Naive thymus-derived CD8-positive, alpha-beta T cell (primary cell): ENCODE data around the gene BCAR3. TPM values are rescaled to one million over a fixed set of nuclear protein-coding genes. Genes with fewer than 3 reads are reported as not detected.

ENCODE experiments used
- ATAC-seq, 2 donors: fragments of 150-1000 bp; cut with Tn5 transposase in 1 of 2; sonication (Bioruptor Pico), chemical (Tn5 transposase) in 1 of 2; 1 replicate in 1 of 2; 2 replicates in 1 of 2; pipeline ENCODE4 v1.10.0; 2021; ENCODE audit warnings: mild to moderate bottlenecking in 2 of 2, moderate library complexity in 2 of 2
- POLR2A ChIA-PET: fragments of 350-600 bp; sonication (Branson Sonifier 250); formaldehyde crosslinking; loops from one replicate; lab custom pipeline; 2021; ENCODE audit warnings: antibody characterized with exemption; lab: Charles Lee
- DNase-seq, 10 donors: peaks; one replicate each; pipeline versions ENCODE4 v3.0.0 to v3.0.0-alpha.2; 2020 to 2022
- H3K27ac Mint-ChIP-seq, 10 donors: one replicate each; pipeline ENCODE4 v1.8.0; 2020 to 2022; ENCODE audit warnings: mild to moderate bottlenecking in 10 of 10, mixed read lengths in 10 of 10, moderate library complexity in 4 of 10, inconsistent platforms in 1 of 10
- H3K27me3 Mint-ChIP-seq, 5 donors: one replicate each; pipeline ENCODE4 v1.8.0; 2021 to 2022; ENCODE audit warnings: mixed read lengths in 5 of 5
- H3K36me3 Mint-ChIP-seq, 3 donors: one replicate each; pipeline ENCODE4 v1.8.0; 2020 to 2022; ENCODE audit warnings: mixed read lengths in 3 of 3, mild to moderate bottlenecking in 2 of 3, inconsistent platforms in 1 of 3
- H3K4me1 Mint-ChIP-seq, 4 donors: one replicate each; pipeline ENCODE4 v1.8.0; 2021 to 2022; ENCODE audit warnings: mixed read lengths in 4 of 4
- H3K4me3 Mint-ChIP-seq, 10 donors: one replicate each; pipeline ENCODE4 v1.8.0; 2020 to 2022; ENCODE audit warnings: mild to moderate bottlenecking in 10 of 10, mixed read lengths in 10 of 10, moderate library complexity in 6 of 10, inconsistent platforms in 1 of 10
- H3K9me3 Mint-ChIP-seq, 9 donors: one replicate each; pipeline ENCODE4 v1.8.0; 2020 to 2022; ENCODE audit warnings: mixed read lengths in 9 of 9, mild to moderate bottlenecking in 3 of 9, inconsistent platforms in 1 of 9, moderate library complexity in 1 of 9
- polyA plus RNA-seq, 3 donors: library from polyadenylated mRNA; unstranded; fragments of 300-500 nt; fragmentation: Illumina TruSeq; gene quantifications; one replicate each; pipeline ENCODE4 v1.2.3, GENCODE V29; 2021
- total RNA-seq, 8 experiments: library from RNA in 2 of 8; stranded (reverse) in 2 of 8; gene quantifications; one replicate each; pipeline ENCODE4 v1.2.3 and lab custom pipeline; 2021 to 2026

BCAR3 gene
- total and polyA plus RNA-seq, 5 experiments from 2014 or later = 0.28 to 1.3 (median 0.66) TPM

DNA sequence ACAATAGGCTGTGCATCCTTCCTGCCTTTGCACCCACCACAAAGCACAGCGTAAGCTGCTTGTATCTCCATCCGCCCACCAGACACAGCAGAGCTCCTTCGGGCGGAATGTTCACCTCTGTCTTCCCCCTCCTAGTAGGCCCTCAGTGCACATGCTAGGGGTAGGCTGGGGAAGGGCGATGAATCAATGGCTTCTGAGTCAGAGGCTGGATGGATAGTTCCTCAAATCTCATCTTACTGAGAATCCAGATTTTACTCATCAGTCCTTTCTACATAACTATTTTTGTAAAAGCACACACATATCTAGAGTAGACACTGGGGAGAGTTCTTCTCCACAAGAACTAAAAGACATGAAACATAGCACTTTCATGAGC lies 73.8 kb downstream of the BCAR3 start:
- Mint-ChIP-seq H3K4me1 (peaks cover 0 to 3% (median 0%) of the 10 kb centered on the region in 4 donors), H3K4me3 (no peak overlapping the region), H3K27me3 (no peaks in the 10 kb centered on the region), H3K9me3 (no peaks in the 10 kb centered on the region), H3K36me3 (no peaks in the 10 kb centered on the region), H3K27ac (no peak overlapping the region)
- DNase-seq (no peak), ATAC-seq (no peak)
- POLR2A ChIA-PET = no interaction called here

DNA sequence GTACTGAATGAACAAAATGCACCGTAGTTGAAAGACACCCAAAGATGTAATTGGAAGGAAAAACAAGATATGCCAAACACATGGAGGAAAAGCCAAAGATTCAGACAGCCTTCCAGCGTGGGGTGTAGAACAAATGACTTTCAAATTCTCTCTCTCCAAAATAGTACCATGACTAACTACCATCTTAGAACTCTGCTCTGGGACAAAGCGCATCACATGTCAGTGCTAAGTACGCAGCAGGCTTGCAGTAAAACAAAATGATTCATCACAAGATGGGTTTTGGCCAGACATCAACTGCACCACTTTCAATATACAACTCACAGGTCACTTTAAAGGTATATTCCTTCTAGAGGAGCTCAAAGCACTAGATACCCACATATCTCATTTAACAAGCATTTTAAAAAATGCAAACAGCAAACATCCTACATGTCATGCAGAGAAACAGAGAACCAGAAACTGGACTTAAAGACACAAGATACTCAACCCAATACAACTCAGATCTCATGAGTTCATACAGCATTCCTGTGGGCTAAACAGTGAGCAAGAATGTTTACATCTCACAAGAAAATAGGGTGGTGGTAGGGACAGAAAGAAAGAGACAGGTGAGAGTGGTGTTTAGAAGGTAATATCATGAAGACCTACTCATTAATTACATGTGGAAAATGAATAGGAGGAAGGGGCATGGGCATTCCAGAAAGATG lies 75.7 kb downstream of the BCAR3 start:
- no peaks in the 10 kb centered on the region for H3K36me3 Mint-ChIP-seq
- no peak overlapping the region for H3K27ac Mint-ChIP-seq
- H3K4me3 Mint-ChIP-seq = no peak overlapping the region
- H3K9me3 Mint-ChIP-seq = no peaks in the 10 kb centered on the region
- no peak for ATAC-seq
- no peak for DNase-seq
- no peaks in the 10 kb centered on the region for H3K27me3 Mint-ChIP-seq
- POLR2A ChIA-PET = no interaction called here
- peaks cover 0 to 3% (median 0%) of the 10 kb centered on the region in 4 donors for H3K4me1 Mint-ChIP-seq

DNA sequence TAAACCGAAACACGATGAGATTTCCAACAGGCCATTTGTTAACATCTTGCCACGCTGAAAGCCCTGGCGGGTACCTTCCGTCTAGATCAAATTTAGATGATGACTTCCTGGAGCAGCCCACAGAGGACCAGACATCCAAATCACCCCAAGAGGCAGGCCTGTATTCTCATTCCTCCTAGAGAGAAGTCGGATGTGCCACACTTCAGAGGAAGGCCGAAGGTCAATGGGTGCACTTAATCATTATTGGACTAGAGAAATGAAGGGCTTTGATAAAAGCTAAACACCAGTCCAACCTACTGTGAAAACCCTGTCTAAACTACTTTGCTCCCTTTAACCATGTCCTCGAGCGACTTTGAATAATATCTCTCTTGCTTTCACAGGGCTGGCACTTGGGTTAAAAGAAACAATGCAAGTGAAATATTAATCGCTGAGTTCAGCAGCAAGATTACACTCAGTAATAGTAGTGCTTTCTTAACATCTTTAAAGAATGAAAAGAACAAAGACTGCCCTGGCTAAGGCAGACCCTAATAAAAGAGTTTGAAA lies 76.5 kb downstream of the BCAR3 start:
- H3K36me3 Mint-ChIP-seq = no peaks in the 10 kb centered on the region
- H3K4me3 Mint-ChIP-seq = no peak overlapping the region
- ATAC-seq (no peak), DNase-seq (no peak)
- no peaks in the 10 kb centered on the region for H3K9me3 Mint-ChIP-seq
- H3K27ac Mint-ChIP-seq = no peak overlapping the region
- POLR2A ChIA-PET = interaction anchor here (0.6 kb wide), 1 partner anchor 1631 kb away, joined by 4 read pairs; no protein-coding TSS in a partner anchor
- H3K4me1 Mint-ChIP-seq = peaks cover 0 to 3% (median 0%) of the 10 kb centered on the region in 4 donors
- no peaks in the 10 kb centered on the region for H3K27me3 Mint-ChIP-seq

DNA sequence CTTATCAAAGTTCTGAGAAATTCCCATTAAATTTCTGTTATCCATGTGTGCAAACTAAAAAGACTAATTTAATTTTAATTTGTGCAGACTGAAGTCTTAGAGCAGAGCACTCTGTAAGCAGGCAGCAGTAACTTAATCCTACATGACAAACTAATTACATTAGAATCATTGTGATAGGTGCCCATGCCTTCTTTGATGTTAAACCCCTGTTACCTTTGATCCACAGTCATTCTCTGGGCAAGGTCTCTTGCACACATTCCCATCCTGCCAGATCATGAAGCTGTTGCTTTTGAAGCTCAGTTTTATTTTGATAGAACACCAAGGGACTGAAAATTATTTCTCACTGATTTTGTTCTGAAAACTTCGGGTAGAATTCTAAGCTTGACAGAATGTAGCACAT lies 77.2 kb downstream of the BCAR3 start:
- Mint-ChIP-seq H3K4me1 (no peaks in the 10 kb centered on the region), H3K4me3 (no peak overlapping the region), H3K27ac (no peak overlapping the region), H3K36me3 (no peaks in the 10 kb centered on the region), H3K27me3 (no peaks in the 10 kb centered on the region), H3K9me3 (no peaks in the 10 kb centered on the region)
- POLR2A ChIA-PET = interaction anchor here (0.6 kb wide), 1 partner anchor 1631 kb away, joined by 4 read pairs; no protein-coding TSS in a partner anchor
- no peak for ATAC-seq
- DNase-seq = no peak

DNA sequence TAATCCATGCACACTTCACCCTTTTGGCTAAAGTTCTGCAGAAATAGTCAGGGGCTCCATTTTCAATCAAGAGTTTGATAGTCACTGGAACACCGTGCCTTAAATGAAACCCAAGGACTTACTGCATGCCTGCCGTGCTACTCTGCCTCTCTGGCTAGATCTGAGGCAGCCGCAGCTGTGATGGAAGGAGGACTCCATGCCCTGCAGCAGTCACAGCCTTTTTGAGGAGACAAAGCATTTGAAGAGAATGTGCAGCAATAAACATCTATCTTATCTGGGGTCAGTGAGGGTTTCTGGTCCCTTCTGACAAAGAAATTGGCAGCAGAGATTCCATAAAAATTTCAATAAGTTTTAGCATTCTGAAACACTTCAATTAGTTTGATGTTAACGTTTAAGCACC lies 78.0 kb downstream of the BCAR3 start:
- H3K9me3 Mint-ChIP-seq = no peaks in the 10 kb centered on the region
- POLR2A ChIA-PET = no interaction called here
- H3K4me3 Mint-ChIP-seq = no peak overlapping the region
- no peaks in the 10 kb centered on the region for H3K27me3 Mint-ChIP-seq
- DNase-seq = peak in 1 of 10 donors; percentile 41
- H3K4me1 Mint-ChIP-seq = no peaks in the 10 kb centered on the region
- H3K27ac Mint-ChIP-seq = no peak overlapping the region
- no peak for ATAC-seq
- H3K36me3 Mint-ChIP-seq = no peaks in the 10 kb centered on the region

DNA sequence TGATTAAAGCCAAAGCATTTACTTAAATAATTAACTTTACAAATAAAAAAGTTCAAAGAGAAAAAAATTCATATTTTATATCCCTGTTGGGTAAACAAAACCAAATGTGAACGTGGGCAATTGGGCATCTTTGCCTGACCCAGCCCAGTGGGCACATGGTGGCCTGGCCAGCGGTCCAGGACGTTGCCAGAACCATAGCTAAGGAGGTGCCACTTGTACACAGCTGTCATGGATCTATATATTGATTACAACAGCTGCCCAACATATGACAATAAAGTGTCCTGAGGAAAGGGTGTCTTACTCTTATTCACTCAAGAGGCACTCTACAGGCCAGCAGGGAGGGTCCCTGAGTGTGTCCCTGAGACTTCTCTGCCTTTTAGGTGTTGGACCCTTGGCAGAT lies 78.5 kb downstream of the BCAR3 start:
- no peak overlapping the region for H3K27ac Mint-ChIP-seq
- DNase-seq = no peak
- H3K4me1 Mint-ChIP-seq = no peaks in the 10 kb centered on the region
- H3K36me3 Mint-ChIP-seq = no peaks in the 10 kb centered on the region
- no peak for ATAC-seq
- no peaks in the 10 kb centered on the region for H3K27me3 Mint-ChIP-seq
- POLR2A ChIA-PET = no interaction called here
- no peak overlapping the region for H3K4me3 Mint-ChIP-seq
- H3K9me3 Mint-ChIP-seq = no peaks in the 10 kb centered on the region

DNA sequence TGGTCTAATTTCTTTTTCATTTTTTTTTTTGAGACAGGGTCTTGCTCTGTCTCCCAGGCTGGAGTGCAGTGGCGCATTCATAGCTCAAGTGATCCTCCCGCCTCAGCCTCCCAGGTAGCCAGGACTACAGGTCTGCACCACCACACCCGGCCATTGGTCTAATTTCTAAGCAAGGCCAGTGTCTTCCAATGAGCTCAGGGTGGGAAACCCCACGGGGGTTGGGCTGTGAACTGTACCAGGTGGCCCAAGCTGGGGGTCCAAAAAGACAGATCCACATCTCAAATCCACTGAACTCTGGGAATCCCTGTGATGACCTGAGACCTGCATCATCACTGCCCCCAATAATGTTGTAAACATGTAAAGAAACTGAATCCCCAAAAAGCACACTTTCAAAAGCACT lies 79.5 kb downstream of the BCAR3 start:
- ATAC-seq (no peak), DNase-seq (no peak)
- POLR2A ChIA-PET = no interaction called here
- no peaks in the 10 kb centered on the region for H3K4me1 Mint-ChIP-seq
- H3K27me3 Mint-ChIP-seq = no peaks in the 10 kb centered on the region
- H3K27ac Mint-ChIP-seq = no peak overlapping the region
- H3K36me3 Mint-ChIP-seq = no peaks in the 10 kb centered on the region
- no peak overlapping the region for H3K4me3 Mint-ChIP-seq
- H3K9me3 Mint-ChIP-seq = no peaks in the 10 kb centered on the region

DNA sequence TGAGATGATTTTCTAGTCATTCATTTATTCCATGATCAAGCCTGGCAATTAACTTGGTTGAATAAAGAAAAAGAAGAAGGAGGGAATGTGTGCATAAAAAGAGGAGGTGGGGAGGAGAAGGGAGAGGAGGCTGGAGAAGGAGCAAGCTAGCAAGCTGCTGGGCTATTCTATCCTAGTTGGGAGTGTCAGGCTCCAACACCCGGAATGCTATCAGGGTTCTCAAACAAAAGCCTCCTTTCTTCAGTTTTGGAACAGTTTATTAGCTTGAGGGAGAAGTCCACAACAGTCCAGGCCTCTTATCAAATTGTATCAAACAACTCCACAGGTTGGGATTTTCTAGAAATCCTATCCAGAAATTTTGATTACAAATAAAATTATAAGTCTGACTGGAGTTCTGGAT lies 80.0 kb downstream of the BCAR3 start:
- H3K27ac Mint-ChIP-seq = no peak overlapping the region
- POLR2A ChIA-PET = no interaction called here
- no peaks in the 10 kb centered on the region for H3K9me3 Mint-ChIP-seq
- H3K27me3 Mint-ChIP-seq = no peaks in the 10 kb centered on the region
- no peak overlapping the region for H3K4me3 Mint-ChIP-seq
- no peaks in the 10 kb centered on the region for H3K4me1 Mint-ChIP-seq
- no peaks in the 10 kb centered on the region for H3K36me3 Mint-ChIP-seq
- DNase-seq (no peak), ATAC-seq (no peak)

DNA sequence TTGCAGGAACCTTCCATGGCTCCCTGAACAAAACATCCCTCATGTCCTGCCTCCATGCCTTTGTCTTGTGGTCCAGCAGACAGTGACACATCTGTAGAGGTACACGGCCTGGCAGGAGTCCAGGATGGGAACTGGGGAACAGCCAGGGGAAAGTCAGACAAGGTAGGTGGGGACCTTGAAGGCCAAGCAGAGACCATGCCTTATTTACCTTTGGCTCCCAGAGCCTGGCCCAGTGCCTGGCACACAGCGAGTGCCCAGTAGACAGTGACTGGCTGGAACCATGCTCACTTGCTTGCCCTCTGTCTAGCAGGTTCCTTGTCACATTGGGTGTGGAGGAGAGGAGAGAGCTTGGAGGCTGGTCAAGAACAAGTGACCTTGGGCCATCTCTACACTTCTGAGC lies 81.0 kb downstream of the BCAR3 start:
- no peak for ATAC-seq
- H3K27ac Mint-ChIP-seq = no peak overlapping the region
- POLR2A ChIA-PET = no interaction called here

DNA sequence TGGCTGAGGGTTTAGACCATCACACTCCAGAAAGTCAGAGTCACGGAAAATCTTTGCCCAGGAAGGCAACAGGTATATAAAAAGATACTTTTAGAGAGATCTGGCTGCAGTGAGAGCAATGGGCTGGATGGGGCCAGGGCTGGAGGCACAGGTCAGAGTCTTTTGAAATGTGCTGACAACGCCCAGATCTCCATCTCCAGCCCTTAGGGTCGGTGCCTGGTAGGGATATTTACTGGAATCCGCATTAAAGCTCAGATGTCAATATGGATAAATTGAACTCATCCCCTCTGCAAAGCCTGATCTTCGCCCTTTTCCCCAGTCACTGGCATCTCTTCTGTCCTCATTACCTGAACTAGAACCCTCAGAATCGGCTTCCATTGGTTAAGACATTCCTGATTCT lies 82.2 kb downstream of the BCAR3 start:
- Mint-ChIP-seq H3K27ac (no peak overlapping the region), H3K4me1 (no peaks in the 10 kb centered on the region), H3K9me3 (no peaks in the 10 kb centered on the region), H3K36me3 (no peaks in the 10 kb centered on the region), H3K4me3 (no peak overlapping the region), H3K27me3 (no peaks in the 10 kb centered on the region)
- ATAC-seq (no peak), DNase-seq (peak in 1 of 10 donors; percentile 18)
- POLR2A ChIA-PET = interaction anchor here (0.6 kb wide), 1 partner anchor 712 kb away, joined by 4 read pairs; no protein-coding TSS in a partner anchor

More for the DNA sequence above, 81.0 kb downstream of the BCAR3 start:
- Mint-ChIP-seq H3K4me1 (no peaks in the 10 kb centered on the region), H3K4me3 (no peak overlapping the region), H3K36me3 (no peaks in the 10 kb centered on the region), H3K27me3 (no peaks in the 10 kb centered on the region), H3K9me3 (no peaks in the 10 kb centered on the region)
- DNase-seq = peak in 1 of 10 donors; percentile 59

DNA sequence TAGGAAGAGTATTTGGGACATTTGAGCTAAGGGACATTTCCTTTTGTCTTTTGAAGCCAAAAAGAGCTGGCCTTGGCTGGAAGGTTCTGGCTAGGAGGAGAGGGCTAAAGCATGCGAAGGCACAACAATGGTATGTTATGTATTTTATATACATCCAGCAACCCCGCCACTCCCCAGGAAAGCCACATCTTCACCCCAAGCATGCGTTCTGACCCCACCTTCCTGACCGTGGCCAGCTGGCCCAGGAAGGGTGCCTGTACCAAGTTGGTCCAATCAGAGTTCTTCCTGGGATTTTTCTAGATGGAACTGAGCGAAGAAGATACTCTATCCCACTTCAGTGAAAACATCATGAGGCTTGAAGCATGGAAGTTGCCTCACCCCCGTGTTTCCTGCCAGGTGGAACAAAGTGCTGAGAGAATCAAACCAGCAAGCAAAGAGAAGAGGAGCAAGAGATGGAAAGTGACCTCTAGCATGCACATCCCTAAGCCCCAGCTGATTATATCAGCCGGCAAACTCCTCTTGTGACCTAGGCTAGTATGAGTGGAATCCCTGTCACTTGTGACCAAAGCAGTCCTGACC lies 82.7 kb downstream of the BCAR3 start:
- no peaks in the 10 kb centered on the region for H3K9me3 Mint-ChIP-seq
- POLR2A ChIA-PET = interaction anchor here (0.6 to 1.2 kb wide), 2 partner anchors 15 to 712 kb away, joined by 3 to 4 read pairs; no protein-coding TSS in a partner anchor
- ATAC-seq (no peak), DNase-seq (no peak)
- no peaks in the 10 kb centered on the region for H3K4me1 Mint-ChIP-seq
- no peaks in the 10 kb centered on the region for H3K36me3 Mint-ChIP-seq
- H3K27me3 Mint-ChIP-seq = no peaks in the 10 kb centered on the region
- peak overlapping the region in 1 of 10 donors; percentile 32 for H3K27ac Mint-ChIP-seq
- no peak overlapping the region for H3K4me3 Mint-ChIP-seq

DNA sequence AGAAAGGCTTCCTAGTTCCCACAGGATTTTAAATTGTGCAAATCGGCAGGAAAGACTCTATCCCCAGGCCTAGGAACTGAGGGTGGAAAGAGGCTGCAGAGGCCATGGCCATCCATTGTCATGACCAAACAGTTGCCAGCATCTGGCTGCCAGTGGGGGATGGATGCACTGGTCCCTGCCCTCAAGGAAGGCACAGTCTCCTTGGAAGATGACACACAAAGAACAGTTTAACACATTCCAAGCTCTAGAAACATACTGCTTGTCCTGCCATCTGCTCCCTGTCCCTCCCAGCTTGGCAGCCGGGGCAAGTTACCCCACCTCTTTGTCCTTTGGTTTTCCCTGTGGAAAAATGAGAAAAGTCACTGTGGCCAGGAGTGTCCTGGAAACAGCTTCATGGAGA lies 83.2 kb downstream of the BCAR3 start:
- H3K9me3 Mint-ChIP-seq = no peaks in the 10 kb centered on the region
- no peak overlapping the region for H3K4me3 Mint-ChIP-seq
- DNase-seq (no peak), ATAC-seq (no peak)
- no peak overlapping the region for H3K27ac Mint-ChIP-seq
- POLR2A ChIA-PET = interaction anchor here (1.2 kb wide), 1 partner anchor 14 kb away, joined by 3 read pairs; no protein-coding TSS in a partner anchor
- no peaks in the 10 kb centered on the region for H3K27me3 Mint-ChIP-seq
- H3K4me1 Mint-ChIP-seq = no peaks in the 10 kb centered on the region
- H3K36me3 Mint-ChIP-seq = no peaks in the 10 kb centered on the region

DNA sequence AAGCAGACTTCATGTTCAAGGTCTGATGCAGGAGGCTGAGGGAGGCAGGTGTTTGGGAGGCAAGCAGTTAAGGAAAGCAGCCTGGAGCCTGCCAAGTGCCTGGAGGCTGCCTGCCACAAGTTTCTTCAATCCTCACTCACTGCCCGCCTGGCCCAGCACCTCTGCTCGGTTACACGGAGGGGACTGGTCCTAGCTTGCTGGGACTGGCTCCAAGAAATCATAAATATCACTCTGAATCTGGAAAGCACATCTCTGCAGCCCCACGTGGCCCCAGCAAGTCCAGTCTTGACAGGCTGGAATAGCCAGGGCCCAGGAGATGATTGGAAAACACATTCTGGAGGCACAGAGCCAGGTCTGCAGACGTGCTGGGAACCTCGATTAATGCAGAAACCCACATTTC lies 83.9 kb downstream of the BCAR3 start:
- DNase-seq (no peak), ATAC-seq (no peak)
- POLR2A ChIA-PET = interaction anchor here (1.2 kb wide), 1 partner anchor 13 kb away, joined by 3 read pairs; no protein-coding TSS in a partner anchor
- Mint-ChIP-seq H3K36me3 (no peaks in the 10 kb centered on the region), H3K4me1 (no peaks in the 10 kb centered on the region), H3K9me3 (no peaks in the 10 kb centered on the region), H3K4me3 (no peak overlapping the region), H3K27ac (peak overlapping the region in 1 of 10 donors; percentile 61), H3K27me3 (no peaks in the 10 kb centered on the region)
